Activated CD4-positive, alpha-beta T cell treated with anti-CD3 and anti-CD28 coated beads, Interleukin-2, Interleukin-4, amounts not matched to agents 100 ng/mL and 50 ng/mL, durations not matched to agents 16 hours and 8 hours (primary cell): ENCODE results near the gene SUSD4.

Experiments used
- DNase-seq: peaks from one replicate; pipeline ENCODE4 v3.0.0-alpha.2; 2020; ENCODE audit warnings: low spot score

SUSD4 gene

GRCh38 chr1:223180731-223181321, 183.2 kb downstream of the SUSD4 start:
- no peak for DNase-seq

GRCh38 chr1:223179786-223180185, 184.2 kb downstream of the SUSD4 start:
- no peak for DNase-seq

- DNase-seq = no peak
Measured at GRCh38 chr1:223179280-223179679, 184.7 kb downstream of the SUSD4 start.

GRCh38 chr1:223177681-223178080, 186.3 kb downstream of the SUSD4 start:
- DNase-seq = no peak

GRCh38 chr1:223176437-223176836, 187.5 kb downstream of the SUSD4 start:
- no peak for DNase-seq

GRCh38 chr1:223175633-223176032, 188.3 kb downstream of the SUSD4 start:
- DNase-seq = no peak

- DNase-seq = no peak
Measured at GRCh38 chr1:223175032-223175431, 188.9 kb downstream of the SUSD4 start.
